H1 (cell line): ENCODE results near the gene CMTM5. TPM values are rescaled to one million over a fixed set of nuclear protein-coding genes. Genes with fewer than 3 reads are reported as not detected.

ENCODE experiments used
- CTCF ChIA-PET: fragments of 300-600 bp; sonication (Branson Sonifier 250); formaldehyde crosslinking; loops from one replicate; lab custom pipeline; 2021; ENCODE audit not compliant: partially characterized antibody; lab: Charles Lee
- POLR2A ChIA-PET: fragments of 300-600 bp; sonication (Branson Sonifier 250); formaldehyde crosslinking; loops from one replicate; lab custom pipeline; 2021; ENCODE audit warnings: inconsistent platforms; ENCODE audit not compliant: partially characterized antibody; lab: Charles Lee
- DNase-seq, 2 experiments: peaks; one replicate each; pipeline versions ENCODE4 v3.0.0 to v3.0.0-alpha.2; 2010 to 2022; ENCODE audit warnings: low spot score in 2 of 2, low read depth in 1 of 2, mixed read lengths in 1 of 2
- FAIRE-seq: peaks from 2 replicates; lab custom pipeline; 2011; peaks lifted over from hg19 to GRCh38; lab: Jason Lieb, UNC
- H2AFZ ChIP-seq: 2 replicates; pipeline ENCODE4 v1.8.1; 2012; ENCODE audit warnings: low read length, inconsistent platforms
- H2AK5ac ChIP-seq: 2 replicates; pipeline ENCODE4 v1.6.1; 2013; ENCODE audit warnings: low read depth, low read length
- H2BK120ac ChIP-seq: replicated peaks from 2 replicates; pipeline ENCODE3; 2013; ENCODE audit warnings: low read depth, low read length, inconsistent platforms
- H2BK12ac ChIP-seq: 2 replicates; pipeline ENCODE4 v1.6.1; 2013; ENCODE audit warnings: low read depth, low read length
- H2BK15ac ChIP-seq: 2 replicates; pipeline ENCODE4 v1.6.1; 2013; ENCODE audit warnings: low read length
- H2BK20ac ChIP-seq: 2 replicates; pipeline ENCODE4 v1.6.1; 2013; ENCODE audit warnings: low read length
- H2BK5ac ChIP-seq: 2 replicates; pipeline ENCODE4 v1.6.1; 2013; ENCODE audit warnings: low read depth, low read length
- H3K14ac ChIP-seq: 2 replicates; pipeline ENCODE4 v1.6.1; 2013; ENCODE audit warnings: inconsistent platforms; ENCODE audit not compliant: insufficient read length
- H3K18ac ChIP-seq: 2 replicates; pipeline ENCODE4 v1.6.1; 2013; ENCODE audit warnings: low read length; ENCODE audit errors: extremely low read depth
- H3K23ac ChIP-seq: 2 replicates; pipeline ENCODE4 v1.6.1; 2013; ENCODE audit warnings: inconsistent platforms; ENCODE audit not compliant: insufficient read length
- H3K23me2 ChIP-seq: 2 replicates; pipeline ENCODE4 v1.6.1; 2013; ENCODE audit warnings: low read depth, low read length
- H3K27ac ChIP-seq: 2 replicates; pipeline ENCODE4 v1.6.1; 2011; ENCODE audit warnings: low read depth, low read length, inconsistent platforms
- H3K27me3 ChIP-seq, 4 experiments: replicated peaks in 1 of 4; 1 replicate in 1 of 4; 2 replicates in 3 of 4; pipeline versions ENCODE4 v1.6.1 to v1.8.1; 2011 to 2013; ENCODE audit warnings: low read length in 3 of 4, mild to moderate bottlenecking in 3 of 4, inconsistent platforms in 2 of 4, mixed read lengths in 2 of 4, moderate library complexity in 1 of 4; ENCODE audit not compliant: control insufficient read depth in 3 of 4, insufficient read depth in 3 of 4; ENCODE audit errors: extremely low read depth in 1 of 4
- H3K36me3 ChIP-seq, 4 experiments: 2 replicates each; pipeline versions ENCODE4 v1.6.1 to v1.8.1; 2011 to 2013; ENCODE audit warnings: mild to moderate bottlenecking in 4 of 4, low read length in 3 of 4, moderate library complexity in 2 of 4, control low read depth in 1 of 4, inconsistent platforms in 1 of 4; ENCODE audit not compliant: insufficient read depth in 4 of 4, control insufficient read depth in 2 of 4
- H3K4ac ChIP-seq: replicated peaks from 2 replicates; pipeline ENCODE3; 2013; ENCODE audit warnings: low read length, low read depth, mixed read lengths, inconsistent platforms; ENCODE audit not compliant: insufficient read length
- H3K4me1 ChIP-seq, 4 experiments: replicated peaks in 1 of 4; 1 replicate in 1 of 4; 2 replicates in 3 of 4; pipeline versions ENCODE4 v1.6.1 to v1.8.1; 2011 to 2013; ENCODE audit warnings: low read length in 3 of 4, inconsistent platforms in 2 of 4, mixed read lengths in 1 of 4; ENCODE audit not compliant: insufficient read depth in 4 of 4, control insufficient read depth in 3 of 4
- H3K4me2 ChIP-seq, 2 experiments: 2 replicates each; pipeline versions ENCODE4 v1.6.1 to v1.8.1; 2011 to 2013; ENCODE audit warnings: low read depth in 2 of 2, low read length in 2 of 2, control low read depth in 1 of 2, inconsistent platforms in 1 of 2, mild to moderate bottlenecking in 1 of 2; ENCODE audit not compliant: insufficient read depth in 1 of 2
- H3K4me3 ChIP-seq, 4 experiments: fragments of 200-600, 300-600 bp in 1 of 4; sonication (generic), shearing (Covaris generic), sonication (Bioruptor Twin) in 1 of 4; 2 replicates each; pipeline versions ENCODE4 v1.5.1 to v1.8.1; 2011 to 2016; ENCODE audit warnings: low read length in 4 of 4, low read depth in 3 of 4, control low read depth in 2 of 4, inconsistent platforms in 2 of 4, mild to moderate bottlenecking in 2 of 4, mixed read lengths in 1 of 4, moderate library complexity in 1 of 4; ENCODE audit not compliant: insufficient read depth in 2 of 4; ENCODE audit errors: extremely low read depth in 1 of 4
- H3K56ac ChIP-seq: replicated peaks from 2 replicates; pipeline ENCODE3; 2013; ENCODE audit warnings: low read depth, mild to moderate bottlenecking, mixed read lengths, low read length, inconsistent platforms; ENCODE audit not compliant: insufficient read length
- H3K79me1 ChIP-seq: 2 replicates; pipeline ENCODE4 v1.6.1; 2013; ENCODE audit warnings: low read depth, low read length, control low read depth
- H3K79me2 ChIP-seq, 2 experiments: 2 replicates each; pipeline versions ENCODE4 v1.6.1 to v1.8.1; 2012 to 2013; ENCODE audit warnings: low read length in 2 of 2, mild to moderate bottlenecking in 2 of 2, inconsistent platforms in 1 of 2; ENCODE audit not compliant: insufficient read depth in 2 of 2, control insufficient read depth in 1 of 2
- H3K9ac ChIP-seq, 4 experiments: replicated peaks in 1 of 4; 1 replicate in 1 of 4; 2 replicates in 3 of 4; pipeline versions ENCODE4 v1.6.1 to v1.8.1; 2011 to 2013; ENCODE audit warnings: low read depth in 3 of 4, low read length in 3 of 4, control low read depth in 2 of 4, mild to moderate bottlenecking in 2 of 4, moderate library complexity in 2 of 4, inconsistent platforms in 1 of 4; ENCODE audit errors: extremely low read depth in 1 of 4
- H3K9me3 ChIP-seq, 2 experiments: 2 replicates each; pipeline versions ENCODE4 v1.6.1 to v1.8.1; 2012 to 2013; ENCODE audit warnings: mild to moderate bottlenecking in 2 of 2, moderate library complexity in 2 of 2, control low read depth in 1 of 2, inconsistent platforms in 1 of 2, low read depth in 1 of 2, low read length in 1 of 2, mixed read lengths in 1 of 2; ENCODE audit not compliant: insufficient read depth in 2 of 2
- H4K20me1 ChIP-seq, 2 experiments: replicated peaks in 1 of 2; 2 replicates each; pipeline versions ENCODE3 to v1.8.1; 2011 to 2013; ENCODE audit warnings: inconsistent platforms in 2 of 2, low read length in 2 of 2, mild to moderate bottlenecking in 1 of 2; ENCODE audit not compliant: insufficient read depth in 2 of 2, control insufficient read depth in 1 of 2
- H4K5ac ChIP-seq: 2 replicates; pipeline ENCODE4 v1.6.1; 2013; ENCODE audit warnings: low read length, low read depth, mixed read lengths, inconsistent platforms; ENCODE audit not compliant: insufficient read length
- H4K8ac ChIP-seq: 2 replicates; pipeline ENCODE4 v1.8.0; 2013; ENCODE audit warnings: mild to moderate bottlenecking, moderate library complexity, low read length, inconsistent platforms; ENCODE audit not compliant: insufficient read depth; ENCODE audit errors: extremely low read depth
- H4K91ac ChIP-seq: replicated peaks from 2 replicates; pipeline ENCODE3; 2013; ENCODE audit warnings: low read length, mixed read lengths, inconsistent platforms; ENCODE audit not compliant: insufficient read length
- NANOG ChIP-seq: IDR thresholded peaks from 2 replicates; pipeline ENCODE4 v1.6.1; 2011; ENCODE audit warnings: low read length, low read depth, mild to moderate bottlenecking, inconsistent platforms; ENCODE audit not compliant: insufficient read depth, poor library complexity, severe bottlenecking
- SP4 ChIP-seq: IDR thresholded peaks from 2 replicates; pipeline ENCODE4 v1.6.1; 2012; ENCODE audit warnings: low read length, inconsistent platforms
- polyA plus RNA-seq, 7 experiments: library from polyadenylated mRNA; depleted of rRNA in 3 of 7; stranded (reverse) in 5 of 7; unstranded in 2 of 7; fragments of >200 nt in 5 of 7; fragments of 200-250 nt in 2 of 7; gene quantifications; 1 replicate in 5 of 7; 2 replicates in 1 of 7; 4 replicates in 1 of 7; pipeline versions ENCODE4 v1.2.1 to v1.2.3, GENCODE V29; 2011 to 2013; ENCODE audit warnings: missing spikeins in 2 of 7, mixed read lengths in 2 of 7
- total RNA-seq: library from RNA; stranded (reverse); fragmentation: NEBNext Ultra II Directional; extraction: Animal tissue kit (Norgen Biotek cat#: 25700); gene quantifications from 2 replicates; pipeline ENCODE4 v1.2.1, GENCODE V29; 2021
- TF ChIP-seq, protein P1 (sequence below): IDR thresholded peaks from 2 replicates; pipeline ENCODE4 v1.6.1; 2012; ENCODE audit warnings: inconsistent platforms
- TF ChIP-seq, protein P2 (sequence below): IDR thresholded peaks from 2 replicates; pipeline ENCODE4 v1.6.1; 2012; ENCODE audit warnings: low read length, inconsistent platforms

CMTM5 gene
- total and polyA plus RNA-seq, 2 of the 8 experiments (the other 6 are each of a cell fraction or from before 2014, with no cell fraction given): 2.1 TPM; not detected in 1

DNA sequence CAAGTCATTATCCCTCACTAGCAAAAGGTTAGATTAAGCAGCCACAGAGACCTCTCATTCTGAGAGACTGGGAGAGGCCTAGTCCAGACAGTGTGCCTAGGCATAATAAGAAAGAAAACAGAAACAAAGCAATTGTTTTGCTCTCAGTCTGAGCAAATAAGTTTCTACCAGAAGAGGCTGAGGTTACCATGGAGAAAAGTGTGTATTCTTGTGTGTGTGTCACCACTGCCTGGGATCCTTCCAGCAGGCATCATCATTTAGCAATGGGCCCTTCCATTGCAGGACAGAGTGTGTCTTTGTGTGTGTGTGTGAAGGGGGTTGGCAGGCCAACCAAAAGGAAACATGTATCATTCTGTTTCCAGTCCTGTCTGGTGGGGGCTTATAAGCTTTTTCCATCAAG is 15.5 kb upstream of the CMTM5 start:
- Histone ChIP-seq H2BK20ac (no peak overlapping the region), H3K23ac (no peak overlapping the region), H3K27ac (no peak overlapping the region), H3K4me2 (no peak overlapping the region), H3K18ac (no peak overlapping the region), H3K4me1 (peaks cover 0 to 14% (median 10%) of the 10 kb centered on the region in 4 experiments; a peak in 5 of 7 replicates), H3K4me3 (no peak overlapping the region), H3K9ac (no peak overlapping the region), H2AK5ac (no peak overlapping the region), H4K20me1 (peaks cover 8 to 13% of the 10 kb centered on the region in 2 experiments), H3K36me3 (peaks cover 0 to 22% (median 11%) of the 10 kb centered on the region in 4 experiments; a peak in 4 of 8 replicates), H2BK12ac (no peak overlapping the region), H4K91ac (no peak overlapping the region), H3K79me1 (no peaks in the 10 kb centered on the region), H2BK15ac (no peak overlapping the region), H2BK5ac (no peak overlapping the region), H3K56ac (no peak overlapping the region), H4K5ac (no peak overlapping the region), H3K9me3 (no peaks in the 10 kb centered on the region), H3K4ac (no peak overlapping the region), H2BK120ac (no peak overlapping the region), H3K79me2 (no peaks in the 10 kb centered on the region), H2AFZ (no peak overlapping the region), H3K23me2 (peaks cover 15% of the 10 kb centered on the region; the same call in 1 of the 2 replicates), H3K27me3 (no peaks in the 10 kb centered on the region; a peak in 1 of 7 replicates), H4K8ac (no peak overlapping the region), H3K14ac (no peak overlapping the region)
- ChIA-PET CTCF (interaction anchor here (0.8 to 20.9 kb wide), 20 partner anchors 9 to 240 kb away, joined by 3 to 333 read pairs (median 8); partner anchors contain the start of genes BCL2L2, CMTM5, IL25 and PABPN1), POLR2A (interaction anchor here (1.3 to 7.1 kb wide), 4 partner anchors 9 to 40 kb away, joined by 4 to 73 read pairs (median 24); partner anchors contain the start of genes CMTM5, PABPN1 and SLC22A17)
- no peak for DNase-seq
- TF ChIP-seq SP4 (no peak), NANOG (no peak)
- TF ChIP-seq, protein P1, sequence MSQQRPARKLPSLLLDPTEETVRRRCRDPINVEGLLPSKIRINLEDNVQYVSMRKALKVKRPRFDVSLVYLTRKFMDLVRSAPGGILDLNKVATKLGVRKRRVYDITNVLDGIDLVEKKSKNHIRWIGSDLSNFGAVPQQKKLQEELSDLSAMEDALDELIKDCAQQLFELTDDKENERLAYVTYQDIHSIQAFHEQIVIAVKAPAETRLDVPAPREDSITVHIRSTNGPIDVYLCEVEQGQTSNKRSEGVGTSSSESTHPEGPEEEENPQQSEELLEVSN: no peak
- TF ChIP-seq, protein P2, sequence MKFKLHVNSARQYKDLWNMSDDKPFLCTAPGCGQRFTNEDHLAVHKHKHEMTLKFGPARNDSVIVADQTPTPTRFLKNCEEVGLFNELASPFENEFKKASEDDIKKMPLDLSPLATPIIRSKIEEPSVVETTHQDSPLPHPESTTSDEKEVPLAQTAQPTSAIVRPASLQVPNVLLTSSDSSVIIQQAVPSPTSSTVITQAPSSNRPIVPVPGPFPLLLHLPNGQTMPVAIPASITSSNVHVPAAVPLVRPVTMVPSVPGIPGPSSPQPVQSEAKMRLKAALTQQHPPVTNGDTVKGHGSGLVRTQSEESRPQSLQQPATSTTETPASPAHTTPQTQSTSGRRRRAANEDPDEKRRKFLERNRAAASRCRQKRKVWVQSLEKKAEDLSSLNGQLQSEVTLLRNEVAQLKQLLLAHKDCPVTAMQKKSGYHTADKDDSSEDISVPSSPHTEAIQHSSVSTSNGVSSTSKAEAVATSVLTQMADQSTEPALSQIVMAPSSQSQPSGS: no peak
- no peak for FAIRE-seq
